Left renal cortex interstitium (tissue), 4 donors: Measurements from ENCODE around the gene DPM3. TPM values are rescaled to one million over a fixed set of nuclear protein-coding genes. Genes with fewer than 3 reads are reported as not detected.
"Not testable (repeated sequence)": the region's sequence is repeated elsewhere in the genome, so short reads cannot be mapped to it uniquely, and the experiment has no call there.

Experiments
- DNase-seq, 4 donors: peaks; one replicate each; pipeline ENCODE4 v3.0.0-alpha.2; 2013; ENCODE audit warnings: low read depth in 4 of 4, low spot score in 2 of 4, missing footprints in 1 of 4
- polyA plus RNA-seq, 4 donors: library from polyadenylated mRNA; unstranded; fragments of 120-200 nt; gene quantifications; one replicate each; pipeline ENCODE4 v1.2.1, GENCODE V29; 2013; ENCODE audit not compliant: insufficient read length in 4 of 4

DPM3 gene
- polyA plus RNA-seq, 4 donors = 31.3 to 64.7 (median 45.2) TPM

- DNase-seq = no peak
Observed at GRCh38 chr1:155175927-155176371, 35.6 kb upstream of the DPM3 start.

GRCh38 chr1:155175281-155175926 is 35.1 kb upstream of the DPM3 start:
- DNase-seq = no peak

- no peak for DNase-seq
Observed at GRCh38 chr1:155174324-155175280, 34.3 kb upstream of the DPM3 start.

DNA sequence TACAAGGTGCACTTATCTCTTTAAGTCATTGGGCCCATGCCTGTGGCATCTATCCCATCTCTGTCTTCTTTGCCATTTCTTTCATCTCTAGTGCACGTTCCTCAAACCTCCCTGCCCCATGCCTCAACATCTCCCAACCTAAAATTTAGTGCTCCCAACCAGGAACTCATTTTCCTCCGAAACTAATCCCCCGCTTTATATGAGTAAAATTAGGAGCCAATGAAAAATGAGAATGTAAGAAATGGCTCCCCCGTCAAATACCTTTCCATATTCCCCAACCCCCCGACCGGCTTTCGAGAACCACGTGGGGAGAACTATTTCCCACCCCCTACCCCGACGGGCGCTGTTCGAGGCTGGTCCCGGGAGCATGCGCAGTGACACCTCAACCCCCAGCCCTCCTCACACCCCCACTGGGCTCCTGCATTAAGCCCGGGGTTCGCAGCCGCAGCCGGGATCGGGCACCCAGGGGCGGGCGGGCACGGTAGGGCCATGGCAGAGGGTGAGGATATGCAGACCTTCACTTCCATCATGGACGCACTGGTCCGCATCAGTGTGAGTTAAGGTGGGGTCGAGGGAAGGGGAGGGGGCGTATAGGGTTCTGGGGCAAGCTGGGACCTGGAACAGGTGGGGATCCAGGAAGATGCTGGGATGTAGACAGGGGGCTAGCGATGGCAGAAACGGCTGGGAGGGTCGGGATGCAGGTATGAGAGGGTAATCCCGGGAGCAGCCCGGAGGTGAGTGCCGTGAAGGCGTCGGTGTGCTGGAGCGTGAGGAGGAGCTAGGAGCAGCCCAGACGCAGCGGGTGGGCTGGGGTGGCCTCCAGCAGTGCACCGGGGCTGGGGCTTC is 33.4 kb upstream of the DPM3 start, which contains the start of gene TRIM46:
TRIM46 (plus strand) TSS at position 372 of the 846 bp plus-strand sequence; CDS start at position 490, 118 bp downstream.
- no peak for DNase-seq

DNA sequence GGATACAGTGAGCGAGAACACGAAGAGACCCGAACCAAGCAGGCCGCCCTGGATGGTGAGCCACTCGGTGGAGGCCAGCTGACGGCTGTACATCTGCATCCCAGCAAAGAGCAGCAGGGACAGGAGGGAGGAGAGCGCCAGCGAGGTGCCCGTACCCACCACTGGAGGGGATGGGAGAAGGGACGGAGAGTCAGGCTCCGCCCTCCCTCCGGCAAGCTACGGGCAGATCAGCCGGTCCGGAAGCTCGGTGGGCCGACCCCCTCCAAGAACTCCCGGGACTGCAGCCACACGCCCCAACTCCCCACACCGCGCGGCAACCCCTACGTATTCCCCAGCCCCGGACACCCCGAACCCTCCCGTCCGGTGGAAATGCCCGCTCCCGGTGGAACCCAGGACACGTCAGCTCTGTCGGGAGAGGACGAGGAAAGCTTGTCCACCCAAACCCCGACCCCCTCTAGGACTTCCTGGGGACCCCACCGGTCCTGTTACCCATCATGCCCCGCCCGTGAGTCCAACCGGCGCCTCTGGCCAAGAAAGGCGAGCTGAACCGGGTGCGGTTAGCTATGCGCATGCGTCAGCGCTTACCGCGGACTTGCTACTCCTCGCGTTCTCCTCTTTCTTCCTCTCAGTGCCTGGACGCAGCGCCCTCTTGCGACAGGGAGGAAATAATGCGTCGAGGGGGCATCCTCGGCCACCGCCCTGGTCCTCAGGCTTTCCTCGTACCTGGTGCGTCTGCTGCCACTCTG is 32.6 kb upstream of the DPM3 start, which contains the start of gene KRTCAP2:
KRTCAP2 (minus strand) TSS at position 573 of the 746 bp plus-strand sequence; CDS start at position 493, 80 bp downstream.
- DNase-seq = peak in 2 of 4 donors; percentile 89 to 93

DNA sequence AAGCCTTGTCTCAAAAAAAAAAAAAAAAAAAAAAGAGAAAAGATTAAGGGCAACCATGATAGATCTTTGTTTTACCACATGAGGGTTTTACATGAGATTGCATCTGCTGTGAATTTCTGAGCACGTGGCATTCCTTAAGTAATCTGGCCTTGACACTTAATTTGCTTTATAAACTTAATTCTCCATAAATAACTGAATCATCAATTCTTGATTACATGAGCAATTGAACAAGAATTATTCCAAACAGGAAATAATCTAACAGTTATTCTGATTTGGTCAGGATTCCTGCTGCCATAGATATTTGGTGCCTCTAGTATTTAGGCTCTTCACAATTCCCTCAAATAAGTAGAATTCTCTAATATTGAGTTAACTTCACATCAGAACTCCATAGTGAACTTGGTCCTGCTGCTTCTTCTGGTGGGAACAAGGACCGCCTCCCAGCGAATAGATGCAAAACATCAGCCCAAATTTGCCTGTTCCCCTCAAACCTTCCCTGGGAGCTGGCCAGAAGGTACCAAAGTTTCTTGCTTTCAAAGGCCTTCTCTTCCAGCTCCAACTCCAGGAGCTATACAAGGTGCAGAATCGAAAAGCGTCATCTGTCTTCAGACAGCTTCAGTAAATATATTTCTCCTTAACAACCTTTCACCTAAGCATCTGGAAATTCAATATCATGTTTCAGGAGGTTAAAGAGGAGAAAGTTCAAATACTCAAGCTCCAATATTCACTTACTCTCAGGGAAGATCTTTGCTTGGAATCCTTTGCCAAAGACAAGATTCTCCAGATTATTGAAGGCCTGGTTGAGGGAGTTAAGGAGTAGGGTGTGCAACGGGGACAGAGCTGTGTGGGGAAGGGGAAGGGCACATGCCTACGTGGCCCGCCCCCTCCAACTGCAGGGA is 31.8 kb upstream of the DPM3 start:
- DNase-seq = no peak

- no peak for DNase-seq
Observed at GRCh38 chr1:155170806-155171205, 30.5 kb upstream of the DPM3 start.

- no peak for DNase-seq
Observed at GRCh38 chr1:155170101-155170785, 29.9 kb upstream of the DPM3 start.

DNA sequence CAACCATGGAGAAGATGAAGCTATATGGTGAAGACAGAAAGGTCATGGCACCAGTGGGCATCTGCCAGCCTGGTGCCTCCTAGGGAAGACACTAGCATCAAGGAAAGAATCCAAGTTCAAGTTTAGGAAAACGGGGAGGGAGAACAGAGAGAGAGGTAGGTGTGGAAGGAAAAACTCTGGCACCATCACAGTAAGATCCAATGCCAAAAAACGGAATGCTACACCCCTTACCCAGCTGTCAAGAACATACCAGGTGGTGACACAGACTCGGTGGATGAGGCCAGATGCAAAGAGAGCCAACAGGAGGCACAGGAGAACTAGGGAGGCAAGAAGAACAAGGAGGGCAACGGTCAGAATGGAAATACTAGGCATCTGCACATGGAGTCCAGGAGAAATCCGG is 29.2 kb upstream of the DPM3 start:
- DNase-seq = no peak

DNA sequence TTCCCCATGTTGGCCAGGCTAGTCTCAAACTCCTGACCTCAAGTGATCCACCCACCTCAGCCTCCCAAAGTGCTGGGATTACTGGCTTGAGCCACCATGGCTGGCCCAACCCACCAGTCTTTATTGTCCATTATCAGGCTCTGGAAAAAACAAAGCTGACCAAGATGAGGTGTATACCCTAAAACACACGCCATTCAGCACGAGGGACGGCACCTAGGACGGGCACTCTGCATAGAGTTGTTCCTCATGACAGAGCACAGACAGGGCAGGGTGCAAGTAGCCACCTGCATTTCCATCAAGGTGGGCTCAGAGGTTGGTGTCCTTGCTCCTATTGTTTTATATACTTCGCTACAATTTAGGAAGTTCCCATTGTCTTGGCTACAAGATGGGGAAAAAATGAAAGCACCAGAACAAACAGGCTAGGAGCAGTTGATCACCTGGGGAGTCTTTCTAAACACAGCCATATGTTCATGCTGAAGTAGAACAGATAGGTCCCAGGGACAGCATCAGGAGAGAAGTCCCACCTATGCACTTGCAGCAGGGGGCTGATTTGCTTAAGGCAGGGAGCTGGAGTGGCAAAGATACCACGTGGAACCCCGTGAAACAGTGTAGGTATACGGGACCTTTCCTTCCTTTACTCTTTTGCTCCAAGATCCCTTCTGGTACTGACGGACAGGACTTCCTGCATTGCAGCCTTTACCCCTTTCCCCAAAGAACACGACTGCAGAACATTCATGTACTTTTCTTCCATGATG is 28.3 kb upstream of the DPM3 start:
- DNase-seq = no peak

DNA sequence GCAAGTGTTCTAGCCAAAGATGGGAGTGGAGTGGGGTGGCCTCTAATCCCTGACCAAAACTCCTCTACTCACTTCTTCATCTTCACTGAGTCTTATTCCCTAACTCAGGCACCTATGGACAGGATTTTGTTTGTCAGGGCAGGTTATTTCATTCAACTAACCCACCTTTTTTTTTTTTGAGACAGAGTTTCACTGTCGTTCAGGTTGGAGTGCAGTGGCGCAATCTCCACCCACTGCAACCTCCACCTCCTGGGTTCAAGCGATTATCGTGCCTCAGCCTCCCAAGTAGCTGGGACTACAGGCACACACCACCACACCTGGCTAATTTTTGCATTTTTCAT is 27.7 kb upstream of the DPM3 start:
- DNase-seq = not testable (repeated sequence)

- peak in 2 of 4 donors; percentile 61 to 74 for DNase-seq
Observed at GRCh38 chr1:155167166-155168104, 27.1 kb upstream of the DPM3 start.

DNA sequence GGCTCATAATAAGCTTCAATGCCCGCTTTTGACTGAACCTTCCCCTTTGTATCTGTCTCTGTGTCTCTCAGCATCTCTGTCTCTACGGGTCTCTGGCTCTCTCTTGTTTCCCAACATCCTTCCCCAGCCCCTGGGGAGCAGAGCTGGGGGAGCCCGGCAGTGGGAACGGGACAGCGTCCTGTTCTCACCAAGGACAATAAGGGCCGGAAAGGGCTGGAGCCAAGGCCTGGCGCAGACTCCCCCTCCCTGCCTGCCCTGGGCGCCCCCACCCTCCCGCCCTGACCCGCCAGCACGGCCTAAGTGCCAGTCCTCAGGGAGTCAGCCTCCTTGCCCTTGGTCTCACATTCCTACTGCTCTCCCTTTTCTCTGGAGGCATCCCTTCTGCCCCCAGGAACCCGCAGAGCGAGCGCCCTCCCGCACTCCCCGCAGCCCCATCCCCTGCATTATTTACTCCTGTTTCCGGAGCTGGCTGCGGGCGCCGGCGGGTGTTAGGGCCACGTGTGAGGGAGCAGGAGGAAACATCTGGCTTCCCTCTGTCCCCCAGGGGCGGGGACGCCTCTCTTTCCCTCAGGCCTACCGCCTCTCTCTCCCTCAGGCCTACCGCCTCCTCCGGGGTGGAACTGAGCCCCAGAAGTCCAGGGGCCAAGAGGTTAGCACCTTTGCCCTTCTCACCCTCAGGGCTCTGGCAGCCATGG is 26.3 kb upstream of the DPM3 start:
- DNase-seq = no peak

DNA sequence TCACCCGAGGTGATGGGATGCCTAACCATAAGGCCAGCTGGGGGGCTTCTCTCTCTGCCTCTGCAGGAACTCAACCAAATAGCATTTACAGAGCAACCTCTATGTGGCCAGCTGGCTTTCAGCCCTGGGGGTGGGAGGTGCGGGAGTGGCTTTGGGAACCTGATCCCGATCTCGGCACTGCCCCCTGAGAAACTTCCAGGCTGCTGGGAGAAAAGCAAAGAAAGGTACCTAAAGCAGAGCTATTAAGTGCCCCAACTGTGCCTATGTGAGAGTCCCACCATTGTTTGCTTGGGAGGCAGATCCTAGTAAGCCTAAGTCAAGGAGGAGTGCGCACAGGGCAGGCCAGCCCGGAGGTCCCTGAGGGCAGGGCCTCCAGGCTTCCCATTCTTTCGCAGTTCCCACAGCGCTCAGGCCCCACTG is 25.7 kb upstream of the DPM3 start:
- no peak for DNase-seq

DNA sequence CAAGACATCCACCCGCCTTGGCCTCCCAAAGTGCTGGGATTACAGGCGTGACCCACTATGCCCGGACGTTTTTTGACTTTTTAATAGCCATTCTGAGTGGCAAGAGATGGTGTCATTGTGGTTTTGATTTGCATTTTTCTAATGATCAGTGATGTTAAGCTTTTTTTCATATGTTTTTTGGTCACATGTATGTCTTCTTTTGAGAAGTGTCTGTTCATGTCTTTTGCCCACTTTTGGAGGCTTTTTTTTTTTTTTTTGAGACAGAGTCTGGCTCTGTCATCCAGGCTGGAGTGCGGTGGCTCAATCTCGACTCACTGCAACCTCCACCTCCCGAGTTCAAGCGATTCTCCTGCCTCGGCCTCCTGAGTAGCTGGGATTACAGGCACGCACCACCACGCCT is 24.3 kb upstream of the DPM3 start:
- DNase-seq = not testable (repeated sequence)

GRCh38 chr1:155163785-155164184 is 23.5 kb upstream of the DPM3 start:
- DNase-seq = not testable (repeated sequence)
